HEK293 (cell line): Measurements from ENCODE around the gene ZNF492.

Source experiments
- FEZF1 ChIP-seq: fragments of 450-650 bp; formaldehyde crosslinking; IDR thresholded peaks from 2 replicates; pipeline ENCODE4 v1.5.1; 2016; ENCODE audit warnings: missing biosample characterization, missing genetic modification characterization
- SETDB1 ChIP-seq: IDR thresholded peaks from one replicate; pipeline ENCODE4 v1.6.1; 2017; ENCODE audit warnings: mild to moderate bottlenecking, low read length, moderate library complexity, mixed read lengths; ENCODE audit not compliant: insufficient read length

DNA sequence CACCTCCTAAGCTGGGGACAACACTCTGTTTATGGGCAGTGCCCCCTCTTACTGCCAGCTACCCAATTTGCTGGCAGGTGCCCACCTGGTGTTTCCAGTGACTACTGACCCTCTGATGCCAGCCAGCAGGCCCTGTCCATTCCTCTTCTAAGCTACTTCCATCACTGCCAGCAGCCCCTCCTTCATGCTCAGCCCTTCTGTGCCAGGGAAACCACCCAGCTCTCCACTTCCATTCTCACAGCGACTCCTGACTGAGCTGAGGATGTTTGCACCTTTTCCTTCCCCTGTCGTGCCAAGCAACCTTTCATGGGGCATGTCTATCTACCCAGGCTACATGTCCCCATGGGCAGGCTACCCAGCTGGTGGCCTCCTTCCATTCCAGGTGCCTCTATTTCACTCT, 24.0 kb upstream of the ZNF492 start:
- TF ChIP-seq FEZF1 (no peak), SETDB1 (no peak)
